Cardiac fibroblast (primary cell): ENCODE measurements around the gene S1PR1.
A peak's percentile ranks its signal among the peaks of the same experiment; 100 is the strongest.

Experiments
- DNase-seq, 2 donors: peaks; one replicate each; pipeline versions ENCODE4 v3.0.0 to v3.0.0-alpha.2; 2010; ENCODE audit warnings: low read depth in 2 of 2
- H3K4me3 ChIP-seq, 2 donors: replicated peaks in 1 of 2; 1 replicate in 1 of 2; 2 replicates in 1 of 2; pipeline ENCODE4 v1.5.1; 2011; ENCODE audit warnings: low read depth in 2 of 2, low read length in 2 of 2, mild to moderate bottlenecking in 2 of 2, moderate library complexity in 1 of 2
- TF ChIP-seq, protein P1 (sequence below): IDR thresholded peaks from one replicate; pipeline ENCODE4 v1.5.1; 2011; ENCODE audit warnings: low read depth, mild to moderate bottlenecking, low read length, inconsistent platforms

Gene S1PR1

GRCh38 chr1:101235216-101235695, 1.6 kb upstream of the S1PR1 start:
- peak overlapping the region; percentile 73 to 78 for H3K4me3 ChIP-seq
- TF ChIP-seq, protein P1, sequence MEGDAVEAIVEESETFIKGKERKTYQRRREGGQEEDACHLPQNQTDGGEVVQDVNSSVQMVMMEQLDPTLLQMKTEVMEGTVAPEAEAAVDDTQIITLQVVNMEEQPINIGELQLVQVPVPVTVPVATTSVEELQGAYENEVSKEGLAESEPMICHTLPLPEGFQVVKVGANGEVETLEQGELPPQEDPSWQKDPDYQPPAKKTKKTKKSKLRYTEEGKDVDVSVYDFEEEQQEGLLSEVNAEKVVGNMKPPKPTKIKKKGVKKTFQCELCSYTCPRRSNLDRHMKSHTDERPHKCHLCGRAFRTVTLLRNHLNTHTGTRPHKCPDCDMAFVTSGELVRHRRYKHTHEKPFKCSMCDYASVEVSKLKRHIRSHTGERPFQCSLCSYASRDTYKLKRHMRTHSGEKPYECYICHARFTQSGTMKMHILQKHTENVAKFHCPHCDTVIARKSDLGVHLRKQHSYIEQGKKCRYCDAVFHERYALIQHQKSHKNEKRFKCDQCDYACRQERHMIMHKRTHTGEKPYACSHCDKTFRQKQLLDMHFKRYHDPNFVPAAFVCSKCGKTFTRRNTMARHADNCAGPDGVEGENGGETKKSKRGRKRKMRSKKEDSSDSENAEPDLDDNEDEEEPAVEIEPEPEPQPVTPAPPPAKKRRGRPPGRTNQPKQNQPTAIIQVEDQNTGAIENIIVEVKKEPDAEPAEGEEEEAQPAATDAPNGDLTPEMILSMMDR = no peak

GRCh38 chr1:101235696-101236515, 913 bp upstream of the S1PR1 start:
- TF ChIP-seq, protein P1 = no peak
- peak; percentile 52 to 66 for DNase-seq
- H3K4me3 ChIP-seq = peak overlapping the region; percentile 73 to 78

More at GRCh38 chr1:101235216-101235695, 1.6 kb upstream of the S1PR1 start:
- DNase-seq = no peak

DNA sequence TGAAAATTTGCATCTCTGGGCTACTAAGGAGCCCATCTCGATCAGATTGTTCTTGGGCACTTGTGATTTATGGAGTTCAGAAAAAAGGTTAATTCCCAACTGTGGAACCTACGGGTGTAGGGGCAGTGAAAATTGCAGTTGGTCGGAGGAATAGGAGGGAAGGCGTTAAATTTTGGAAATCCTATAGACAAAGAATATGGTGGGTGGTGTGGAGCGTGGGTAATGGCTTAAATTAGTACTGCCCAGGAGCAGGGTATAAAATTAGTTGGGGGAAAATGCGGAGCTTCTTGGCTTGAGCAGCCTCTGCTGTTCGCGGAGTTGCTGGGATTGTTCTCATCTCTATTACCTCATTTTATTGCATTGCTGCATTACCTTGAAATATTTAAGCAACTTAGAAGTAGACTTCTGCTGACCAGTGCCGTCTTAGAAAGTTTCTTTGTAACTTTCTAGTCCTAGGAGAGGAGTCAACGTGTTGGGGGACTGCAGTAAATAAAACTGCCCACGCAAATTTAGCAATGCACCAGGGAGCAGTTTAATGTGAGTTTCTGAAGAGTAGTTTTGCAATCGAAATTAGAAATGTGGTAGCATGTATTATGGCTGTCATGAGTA, 514 bp downstream of the S1PR1 start:
- H3K4me3 ChIP-seq = peak overlapping the region; percentile 73 to 78
- TF ChIP-seq, protein P1 = no peak
- DNase-seq = peak; percentile 66 to 80

DNA sequence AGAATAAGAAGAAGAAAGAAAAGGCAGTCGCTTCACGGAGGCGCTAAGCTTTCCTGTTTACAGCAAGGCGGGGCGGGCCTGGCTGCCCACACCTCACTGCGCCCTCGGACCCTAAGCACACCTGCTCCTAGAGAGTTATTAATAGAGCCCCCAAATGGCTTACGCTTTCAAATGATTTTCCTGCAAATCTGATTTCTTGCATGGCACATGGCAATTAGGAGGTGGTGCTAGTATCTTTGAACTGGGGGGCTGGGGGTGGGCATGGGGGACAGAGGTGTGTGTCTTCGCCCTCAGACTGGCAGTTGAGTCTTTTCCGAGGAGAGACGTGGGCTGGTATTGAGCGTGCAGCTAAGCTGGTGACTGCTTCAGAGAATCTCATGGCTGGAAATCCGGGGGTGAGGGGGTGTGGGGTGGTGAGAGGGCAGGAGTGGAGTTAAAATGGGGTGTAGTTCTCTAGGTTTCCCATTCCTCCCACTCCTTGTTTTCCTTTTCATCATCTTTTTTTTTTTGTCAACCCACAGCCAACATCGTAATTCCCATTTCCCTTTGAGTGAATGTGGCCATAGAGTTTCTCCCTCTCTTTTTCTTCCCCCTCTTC, 1.3 kb downstream of the S1PR1 start:
- TF ChIP-seq, protein P1 = no peak
- peak overlapping the region; percentile 73 to 78 for H3K4me3 ChIP-seq
- no peak for DNase-seq

DNA sequence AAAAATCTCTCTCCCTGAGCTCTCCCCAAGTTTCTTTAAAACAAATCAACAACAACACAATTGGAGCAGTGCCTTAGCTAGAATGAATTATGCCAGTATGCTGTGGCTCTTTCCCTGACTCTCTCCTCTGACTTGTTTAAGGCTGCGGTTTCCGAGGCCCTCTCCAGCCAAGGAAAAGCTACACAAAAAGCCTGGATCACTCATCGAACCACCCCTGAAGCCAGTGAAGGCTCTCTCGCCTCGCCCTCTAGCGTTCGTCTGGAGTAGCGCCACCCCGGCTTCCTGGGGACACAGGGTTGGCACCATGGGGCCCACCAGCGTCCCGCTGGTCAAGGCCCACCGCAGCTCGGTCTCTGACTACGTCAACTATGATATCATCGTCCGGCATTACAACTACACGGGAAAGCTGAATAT, 1.9 kb downstream of the S1PR1 start:
- H3K4me3 ChIP-seq = peak overlapping the region; percentile 73 to 78

More for the DNA sequence above, 1.9 kb downstream of the S1PR1 start:
- peak; percentile 94 for DNase-seq
- TF ChIP-seq, protein P1 = peak; percentile 98
